K562 (cell line): ENCODE results near the gene MATR3. TPM values are rescaled to one million over a fixed set of nuclear protein-coding genes. Genes with fewer than 3 reads are reported as not detected.

ENCODE experiments used
- ATAC-seq: fragments of 200-7000 bp; cut with Tn5 transposase; 3 replicates; pipeline ENCODE4 v1.9.1; 2020; ENCODE audit warnings: moderate library complexity
- BruUV-seq: library from RNA; stranded (reverse); fragments of 400-500 nt; replicated peaks from 2 replicates; lab custom pipeline; 2021; lab: Mats Ljungman, UMichigan
- CTCF ChIA-PET: fragments of 300-600 bp; formaldehyde crosslinking; extraction: SDS; loops from one replicate; lab custom pipeline; 2021; ENCODE audit warnings: low intra/inter-chr PET ratio; lab: Yijun Ruan, JAX
- POLR2A ChIA-PET: fragments of 300-600, 350-650 bp; sonication (Branson Sonifier 250); formaldehyde crosslinking; extraction: SDS; loops from one replicate; lab custom pipeline; 2021; ENCODE audit warnings: antibody characterized with exemption, inconsistent platforms; lab: Yijun Ruan, JAX
- DNase-seq, 4 experiments: peaks; one replicate each; pipeline versions ENCODE4 v3.0.0 to v3.0.0-alpha.2; 2011 to 2018; ENCODE audit warnings: low spot score in 3 of 4, mixed read lengths in 3 of 4; ENCODE audit errors: extremely low read depth in 1 of 4
- FAIRE-seq: peaks from 2 replicates; lab custom pipeline; 2011; peaks lifted over from hg19 to GRCh38; lab: Jason Lieb, UNC
- H2AFZ ChIP-seq: 2 replicates; pipeline ENCODE4 v1.6.0; 2011; ENCODE audit warnings: low read depth, low read length, control low read depth, inconsistent platforms
- H3K27ac ChIP-seq: fragments of 200-600 bp; 3 replicates; pipeline ENCODE4 v1.8.0; 2011; ENCODE audit warnings: low read depth, mild to moderate bottlenecking, control low read depth, inconsistent platforms, low read length, moderate library complexity, mixed read lengths; ENCODE audit errors: extremely low read depth
- H3K27me3 ChIP-seq, 2 experiments: fragments of 300-600 bp in 1 of 2; 2 replicates in 1 of 2; 3 replicates in 1 of 2; pipeline versions ENCODE4 v1.6.0 to v1.8.0; 2011; ENCODE audit warnings: inconsistent platforms in 2 of 2, low read length in 2 of 2, mild to moderate bottlenecking in 1 of 2, mixed read lengths in 1 of 2, moderate library complexity in 1 of 2; ENCODE audit not compliant: control insufficient read depth in 2 of 2, insufficient read depth in 2 of 2
- H3K36me3 ChIP-seq: fragments of 300-600 bp; 3 replicates; pipeline ENCODE4 v1.8.0; 2011; ENCODE audit warnings: mild to moderate bottlenecking, low read length, inconsistent platforms; ENCODE audit not compliant: control insufficient read depth, insufficient read depth
- H3K4me1 ChIP-seq, 2 experiments: fragments of 200-600 bp in 1 of 2; replicated peaks in 1 of 2; 2 replicates in 1 of 2; 3 replicates in 1 of 2; pipeline versions ENCODE4 v1.5.1 to v1.8.0; 2011; ENCODE audit warnings: inconsistent platforms in 2 of 2, low read length in 2 of 2, mild to moderate bottlenecking in 1 of 2, mixed read lengths in 1 of 2, moderate library complexity in 1 of 2; ENCODE audit not compliant: control insufficient read depth in 2 of 2, insufficient read depth in 2 of 2
- H3K4me2 ChIP-seq: 2 replicates; pipeline ENCODE4 v1.6.1; 2011; ENCODE audit warnings: low read length, control low read depth, inconsistent platforms, mixed read lengths; ENCODE audit not compliant: insufficient read depth
- H3K4me3 ChIP-seq: fragments of 200-600 bp; sonication (generic), shearing (Covaris generic); 2 replicates; pipeline ENCODE4 v1.5.1; 2016; ENCODE audit warnings: control low read depth, inconsistent platforms
- H3K79me2 ChIP-seq: fragments of 200-600 bp; 3 replicates; pipeline ENCODE4 v1.8.0; 2011; ENCODE audit warnings: low read length, inconsistent platforms; ENCODE audit not compliant: control insufficient read depth, insufficient read depth
- H3K9ac ChIP-seq, 2 experiments: 2 replicates each; pipeline versions ENCODE4 v1.6.0 to v1.6.1; 2011; ENCODE audit warnings: low read depth in 2 of 2, low read length in 2 of 2, control low read depth in 1 of 2, inconsistent platforms in 1 of 2, mild to moderate bottlenecking in 1 of 2, mixed read lengths in 1 of 2; ENCODE audit not compliant: insufficient read depth in 1 of 2
- H3K9me1 ChIP-seq: one replicate; pipeline ENCODE4 v1.6.0; 2011; ENCODE audit warnings: inconsistent platforms, mild to moderate bottlenecking, low read length, moderate library complexity; ENCODE audit not compliant: control insufficient read depth, insufficient read depth
- H3K9me3 ChIP-seq: replicated peaks from 2 replicates; pipeline ENCODE4 v1.5.1; 2011; ENCODE audit warnings: low read depth, low read length, inconsistent platforms; ENCODE audit not compliant: control insufficient read depth, insufficient read depth
- H4K20me1 ChIP-seq: replicated peaks from 2 replicates; pipeline ENCODE4 v1.6.1; 2011; ENCODE audit warnings: low read length, inconsistent platforms, mixed read lengths; ENCODE audit not compliant: control insufficient read depth, insufficient read depth
- FOXA3 ChIP-seq, 2 experiments: fragments of 450-650 bp in 1 of 2; sonication (generic) in 1 of 2; formaldehyde crosslinking; IDR thresholded peaks in 1 of 2; conservative IDR thresholded peaks in 1 of 2; 2 replicates each; pipeline versions ENCODE4 v1.4.0 to v1.8.0; 2020 to 2022; ENCODE audit warnings: mild to moderate bottlenecking in 2 of 2, missing genetic modification reagents in 1 of 2
- GTF2A2 ChIP-seq: IDR thresholded peaks from 2 replicates; pipeline ENCODE4 v1.6.1; 2016; ENCODE audit warnings: mild to moderate bottlenecking, missing genetic modification characterization, missing compliant biosample characterization
- MTF1 ChIP-seq: fragments of 250-450 bp; sonication (Bioruptor Pico); IDR thresholded peaks from 2 replicates; pipeline ENCODE4 v1.9.0; 2021; ENCODE audit warnings: moderate library complexity, mild to moderate bottlenecking, inconsistent platforms, borderline replicate concordance
- POLR2A ChIP-seq: fragments of 450-650 bp; conservative IDR thresholded peaks from 2 replicates; pipeline ENCODE4 v1.6.1; 2016
- PTRF ChIP-seq: fragments of 450-650 bp; IDR thresholded peaks from 2 replicates; pipeline ENCODE4 v1.6.1; 2016; ENCODE audit warnings: mild to moderate bottlenecking, missing genetic modification characterization, missing compliant biosample characterization
- SMAD1 ChIP-seq: fragments of 150-350 bp; IDR thresholded peaks from 2 replicates; pipeline ENCODE4 v1.6.1; 2014; ENCODE audit warnings: low read length, low read depth; ENCODE audit not compliant: partially characterized antibody
- TAF9B ChIP-seq: fragments of 450-650 bp; IDR thresholded peaks from 2 replicates; pipeline ENCODE4 v1.6.1; 2018; ENCODE audit warnings: mild to moderate bottlenecking; ENCODE audit not compliant: partially characterized antibody
- TBP ChIP-seq: optimal IDR thresholded peaks from 2 replicates; pipeline ENCODE3; 2011; ENCODE audit warnings: low read depth, low read length, improper control_type of control experiment
- ZBTB8A ChIP-seq: fragments of 450-650 bp; IDR thresholded peaks from 2 replicates; pipeline ENCODE4 v1.6.1; 2018; ENCODE audit warnings: mild to moderate bottlenecking, moderate library complexity; ENCODE audit not compliant: partially characterized antibody
- ZEB2 ChIP-seq: fragments of 450-650 bp; IDR thresholded peaks from 2 replicates; pipeline ENCODE4 v1.6.1; 2016
- WGBS: fragments of 100-300 bp; shearing (Covaris generic); methylation state at CpG from one replicate; pipeline ENCODE4 v1.1.6; 2016; ENCODE audit warnings: low coverage, mixed read lengths; ENCODE audit not compliant: insufficient coverage; ENCODE audit errors: missing lambda C conversion rate; 5-methylcytosine and 5-hydroxymethylcytosine counted together
- in situ Hi-C: fragments of 300-500 bp; cut with MboI; formaldehyde crosslinking; loops from 4 replicates; pipeline ENCODE4 v1.15.0; 2018; ENCODE audit warnings: inconsistent platforms, mixed read lengths
- intact Hi-C: fragments of 100-400 bp; cut with micrococcal nuclease; formaldehyde crosslinking; loops from 2 replicates; pipeline ENCODE4 v1.14.2; 2022
- polyA plus RNA-seq, 8 experiments: library from polyadenylated mRNA; depleted of rRNA in 4 of 8; stranded (reverse) in 5 of 8; unstranded in 3 of 8; fragments of >200 nt; fragmentation: Nextera tagmentation in 2 of 8; fragmentation: Illumina TruSeq in 1 of 8; extraction: Ambion mirVana in 2 of 8; extraction: Trizol in 1 of 8; gene quantifications; 2 replicates each; pipeline versions ENCODE4 v1.2.1 to v1.2.3, GENCODE V29; 2011 to 2014; ENCODE audit warnings: inconsistent platforms in 1 of 8, missing spikeins in 1 of 8
- total RNA-seq, 7 experiments: library from RNA; depleted of rRNA in 6 of 7; stranded (reverse); fragments of >200 nt in 6 of 7; fragmentation: Illumina TruSeq in 2 of 7; extraction: Trizol in 2 of 7; gene quantifications; 2 replicates each; pipeline versions ENCODE4 v1.2.1 to v1.2.3, GENCODE V29; 2011 to 2021; ENCODE audit warnings: low replicate concordance in 1 of 7
- TF ChIP-seq, protein P1 (sequence below), 2 experiments: fragments of 150-350 bp in 1 of 2; IDR thresholded peaks; 2 replicates each; pipeline ENCODE4 v1.6.1; 2012 to 2016; ENCODE audit warnings: low read depth in 2 of 2, low read length in 2 of 2, mild to moderate bottlenecking in 1 of 2, moderate library complexity in 1 of 2
- TF ChIP-seq, protein P2 (sequence below): fragments of 450-650 bp; IDR thresholded peaks from 2 replicates; pipeline ENCODE4 v1.6.1; 2016; ENCODE audit warnings: low read depth, mild to moderate bottlenecking, moderate library complexity

MATR3 gene
- total and polyA plus RNA-seq, 9 of the 15 experiments (the other 6 are each of a cell fraction or from before 2014, with no cell fraction given): 150 to 425 (median 263) TPM

DNA sequence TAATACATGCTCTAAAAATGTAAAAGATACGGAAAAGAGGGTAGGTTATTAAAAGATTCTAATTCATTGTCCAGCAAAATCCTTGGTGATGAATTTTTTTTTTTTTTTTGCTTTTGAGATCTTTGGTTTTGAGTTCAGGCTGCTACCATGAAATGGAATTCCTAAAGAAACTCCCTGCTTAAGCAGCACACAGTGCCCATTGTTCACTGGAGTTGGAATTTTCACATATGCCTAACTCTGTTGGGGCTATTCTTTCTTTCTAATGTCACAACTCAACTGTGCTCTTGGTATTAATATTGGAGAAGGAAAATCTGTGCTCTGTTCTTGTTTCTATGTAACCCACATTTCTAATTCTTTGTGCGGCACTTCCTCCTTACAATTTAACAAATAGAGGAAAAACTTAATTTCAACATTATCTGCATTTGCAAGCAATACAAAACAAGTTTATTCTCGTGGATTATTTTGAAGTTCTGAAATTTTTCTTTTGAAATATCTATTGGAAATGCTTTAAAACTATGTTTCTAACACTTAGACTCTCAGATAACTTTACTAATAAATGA is 21.6 kb downstream of the MATR3 start (continued):
- TF ChIP-seq, protein P1, sequence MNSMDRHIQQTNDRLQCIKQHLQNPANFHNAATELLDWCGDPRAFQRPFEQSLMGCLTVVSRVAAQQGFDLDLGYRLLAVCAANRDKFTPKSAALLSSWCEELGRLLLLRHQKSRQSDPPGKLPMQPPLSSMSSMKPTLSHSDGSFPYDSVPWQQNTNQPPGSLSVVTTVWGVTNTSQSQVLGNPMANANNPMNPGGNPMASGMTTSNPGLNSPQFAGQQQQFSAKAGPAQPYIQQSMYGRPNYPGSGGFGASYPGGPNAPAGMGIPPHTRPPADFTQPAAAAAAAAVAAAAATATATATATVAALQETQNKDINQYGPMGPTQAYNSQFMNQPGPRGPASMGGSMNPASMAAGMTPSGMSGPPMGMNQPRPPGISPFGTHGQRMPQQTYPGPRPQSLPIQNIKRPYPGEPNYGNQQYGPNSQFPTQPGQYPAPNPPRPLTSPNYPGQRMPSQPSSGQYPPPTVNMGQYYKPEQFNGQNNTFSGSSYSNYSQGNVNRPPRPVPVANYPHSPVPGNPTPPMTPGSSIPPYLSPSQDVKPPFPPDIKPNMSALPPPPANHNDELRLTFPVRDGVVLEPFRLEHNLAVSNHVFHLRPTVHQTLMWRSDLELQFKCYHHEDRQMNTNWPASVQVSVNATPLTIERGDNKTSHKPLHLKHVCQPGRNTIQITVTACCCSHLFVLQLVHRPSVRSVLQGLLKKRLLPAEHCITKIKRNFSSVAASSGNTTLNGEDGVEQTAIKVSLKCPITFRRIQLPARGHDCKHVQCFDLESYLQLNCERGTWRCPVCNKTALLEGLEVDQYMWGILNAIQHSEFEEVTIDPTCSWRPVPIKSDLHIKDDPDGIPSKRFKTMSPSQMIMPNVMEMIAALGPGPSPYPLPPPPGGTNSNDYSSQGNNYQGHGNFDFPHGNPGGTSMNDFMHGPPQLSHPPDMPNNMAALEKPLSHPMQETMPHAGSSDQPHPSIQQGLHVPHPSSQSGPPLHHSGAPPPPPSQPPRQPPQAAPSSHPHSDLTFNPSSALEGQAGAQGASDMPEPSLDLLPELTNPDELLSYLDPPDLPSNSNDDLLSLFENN (IDR thresholded peaks at IDR 0.05; ENCODE audit: low read depth in 2 of 2, low read length in 2 of 2): no peak
- no peak for TF ChIP-seq GTF2A2
- TF ChIP-seq PTRF (tag): no peak
- no peak for TF ChIP-seq MTF1
- no peak for TF ChIP-seq TAF9B
- no peak for TF ChIP-seq FOXA3 (CRISPR knock-in tag; conservative IDR thresholded peaks at IDR 0.05 in 1 of 2, IDR thresholded peaks at IDR 0.05 in 1 of 2)

DNA sequence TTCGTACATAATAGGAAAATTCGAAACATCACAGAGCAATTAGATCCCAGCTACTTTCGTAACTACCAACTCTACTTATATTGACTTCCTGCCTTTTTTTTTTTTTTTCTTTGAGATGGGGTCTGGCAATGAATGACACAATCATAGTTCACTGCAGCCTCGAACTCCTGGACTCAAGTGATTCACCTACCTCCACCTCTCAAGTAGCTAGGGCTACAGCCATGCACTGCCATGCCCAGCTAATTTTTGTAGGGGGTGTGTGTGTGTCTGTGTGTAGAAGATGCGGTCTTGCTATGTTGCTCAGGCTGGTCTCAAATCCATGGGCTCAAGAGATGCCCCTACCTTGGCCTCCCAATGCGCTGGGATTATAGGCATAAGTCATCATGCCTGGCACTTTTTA is 42.3 kb downstream of the MATR3 start:
- in situ Hi-C loops: no loop called here

More for the DNA sequence above, 42.3 kb downstream of the MATR3 start:
- Histone ChIP-seq H3K79me2 (no peaks in the 10 kb centered on the region), H3K4me2 (no peak overlapping the region), H3K27ac (no peak overlapping the region), H3K36me3 (peaks cover 18% of the 10 kb centered on the region; the same call in 2 of the 3 replicates), H3K9ac (no peak overlapping the region), H3K9me3 (no peaks in the 10 kb centered on the region), H3K27me3 (no peaks in the 10 kb centered on the region), H4K20me1 (no peaks in the 10 kb centered on the region), H3K4me1 (peaks cover 0 to 4% of the 10 kb centered on the region in 2 experiments; a peak in 2 of 5 replicates), H3K9me1 (no peaks in the 10 kb centered on the region), H2AFZ (no peak overlapping the region), H3K4me3 (no peak overlapping the region)
- peak in 1 of 4 experiments; percentile 10 for DNase-seq
- TF ChIP-seq TBP (no peak), POLR2A (peak; percentile 49; the same call in 1 of the 2 replicates), ZEB2 (no peak), SMAD1 (peak; percentile 30), ZBTB8A (no peak)
- TF ChIP-seq, protein P2, sequence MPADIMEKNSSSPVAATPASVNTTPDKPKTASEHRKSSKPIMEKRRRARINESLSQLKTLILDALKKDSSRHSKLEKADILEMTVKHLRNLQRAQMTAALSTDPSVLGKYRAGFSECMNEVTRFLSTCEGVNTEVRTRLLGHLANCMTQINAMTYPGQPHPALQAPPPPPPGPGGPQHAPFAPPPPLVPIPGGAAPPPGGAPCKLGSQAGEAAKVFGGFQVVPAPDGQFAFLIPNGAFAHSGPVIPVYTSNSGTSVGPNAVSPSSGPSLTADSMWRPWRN: no peak
- peak; percentile 14 for ATAC-seq
- ChIA-PET CTCF (interaction anchor here (0.7 kb wide), 1 partner anchor 103 kb away, joined by 3 read pairs; no protein-coding TSS in a partner anchor), POLR2A (interaction anchor here (1.0 to 4.0 kb wide), 4 partner anchors 12 to 41 kb away, joined by 4 to 22 read pairs (median 8); no protein-coding TSS in a partner anchor)
- no peak for FAIRE-seq
- WGBS: 48% methylated on average over 5 of the region's 6 CpGs
- intact Hi-C loops: no loop called here
- no TSS peak for BruUV-seq
